HuH-7.5 (cell line): ENCODE results near the gene LCP2.

Experiments used
- DNase-seq: peaks from one replicate; pipeline ENCODE4 v3.0.0; 2011; ENCODE audit warnings: low spot score

Gene LCP2

DNA sequence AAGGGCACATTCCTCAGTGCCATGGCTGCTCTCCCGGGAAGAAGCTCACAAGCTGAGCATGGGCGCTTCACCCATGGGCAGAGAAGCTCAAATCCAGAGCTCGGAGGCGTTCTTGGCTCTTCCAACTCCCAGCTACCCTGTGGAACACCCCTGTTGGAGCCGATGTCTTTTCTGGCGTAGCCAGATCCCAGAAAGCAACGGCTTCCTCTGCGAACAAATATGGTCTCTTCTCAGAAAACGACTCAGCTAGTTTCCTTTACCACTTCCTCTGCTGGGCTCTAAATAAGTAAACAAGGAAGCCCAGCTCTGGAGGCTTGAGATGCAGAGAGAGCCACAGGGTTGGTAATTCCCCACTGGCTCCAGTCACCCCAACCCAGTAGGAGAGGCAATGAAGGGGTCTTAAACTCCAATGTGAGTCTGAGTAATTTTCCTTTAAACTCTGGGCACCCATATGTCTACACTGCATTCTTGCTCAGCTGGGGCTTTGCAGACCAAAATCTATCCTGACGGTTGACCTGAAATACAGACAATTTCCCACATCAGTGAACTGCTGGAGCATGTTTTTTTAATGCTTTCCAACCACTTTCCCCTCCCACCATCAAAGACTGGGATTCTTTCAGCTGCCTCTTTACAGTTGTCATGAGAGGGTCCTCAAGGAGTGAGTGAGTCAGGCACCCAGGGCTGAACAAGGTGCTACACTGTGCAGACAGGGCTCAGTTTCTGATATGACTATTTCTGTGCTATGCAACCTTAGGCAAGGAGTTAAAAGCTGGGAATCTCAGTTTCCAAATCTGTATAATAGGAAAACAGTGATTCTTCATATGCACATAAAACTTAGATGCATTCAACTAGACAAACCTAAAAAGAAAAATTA lies at the start of gene LCP2:
LCP2 (minus strand) TSS at position 189 of the 874 bp plus-strand sequence; CDS start at position 23, 166 bp downstream.
- DNase-seq, result no peak

DNA sequence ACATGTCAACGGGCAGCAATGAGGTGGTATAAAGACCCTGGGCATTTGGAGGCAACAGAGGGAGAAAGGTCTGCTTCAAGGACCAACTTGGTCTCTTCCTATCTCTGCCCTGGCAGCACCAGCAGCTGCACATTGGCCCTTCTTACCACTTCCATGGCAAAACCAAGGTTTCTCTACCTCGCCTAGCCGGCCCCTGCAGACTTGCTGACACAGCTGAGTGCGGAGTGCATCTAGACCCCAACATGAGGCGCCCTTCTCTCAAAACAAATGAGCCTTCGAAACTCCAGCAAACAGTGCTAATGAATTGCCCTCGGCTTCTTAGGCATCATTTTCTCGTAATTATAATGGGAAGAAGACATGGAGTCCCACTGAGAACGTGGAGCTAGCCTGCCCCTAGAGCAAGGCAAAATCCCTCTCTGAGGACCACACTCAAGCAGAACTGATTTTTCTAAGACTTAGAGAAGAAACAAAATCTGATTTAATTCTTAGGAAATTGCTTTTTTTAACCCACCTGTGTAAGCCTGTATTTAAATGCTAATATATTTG lies 49.5 kb upstream of the LCP2 start:
- no peak for DNase-seq

- DNase-seq, result no peak
These were observed 48.4 kb upstream of the LCP2 start for GRCh38 chr5:170345971-170346370.

GRCh38 chr5:170343177-170343576 lies 45.6 kb upstream of the LCP2 start:
- DNase-seq, result no peak

DNA sequence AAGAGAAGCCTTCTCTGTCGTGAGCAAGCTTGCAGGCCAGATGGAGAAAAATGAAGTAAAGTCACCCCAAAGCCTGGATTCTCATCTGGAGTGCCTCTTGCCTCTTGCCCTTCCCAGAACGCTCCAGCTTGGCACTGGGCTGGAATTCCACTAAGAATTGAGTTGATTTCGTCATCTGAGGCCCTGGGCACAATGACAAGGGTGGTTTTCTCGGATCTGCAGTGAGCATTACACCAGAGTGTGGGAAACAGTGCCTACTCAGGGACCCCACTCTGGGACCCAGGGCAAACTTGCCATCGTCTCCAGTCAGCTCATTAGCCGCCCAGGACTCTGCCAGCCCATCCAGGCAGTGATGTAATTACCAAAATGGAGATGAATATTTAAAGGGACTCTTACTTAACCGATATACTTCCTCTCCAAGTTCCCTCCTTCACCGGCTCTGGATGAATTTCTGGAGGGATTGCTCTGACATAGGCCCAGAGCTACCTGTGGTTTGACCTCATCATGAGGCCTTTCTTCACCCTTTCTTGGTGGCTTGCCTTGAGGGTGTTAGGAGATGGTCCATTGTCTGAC lies 44.7 kb upstream of the LCP2 start:
- no peak for DNase-seq

GRCh38 chr5:170341545-170341944 lies 44.0 kb upstream of the LCP2 start:
- DNase-seq, result no peak

GRCh38 chr5:170339780-170340167 lies 42.2 kb upstream of the LCP2 start:
- DNase-seq, result no peak

DNA sequence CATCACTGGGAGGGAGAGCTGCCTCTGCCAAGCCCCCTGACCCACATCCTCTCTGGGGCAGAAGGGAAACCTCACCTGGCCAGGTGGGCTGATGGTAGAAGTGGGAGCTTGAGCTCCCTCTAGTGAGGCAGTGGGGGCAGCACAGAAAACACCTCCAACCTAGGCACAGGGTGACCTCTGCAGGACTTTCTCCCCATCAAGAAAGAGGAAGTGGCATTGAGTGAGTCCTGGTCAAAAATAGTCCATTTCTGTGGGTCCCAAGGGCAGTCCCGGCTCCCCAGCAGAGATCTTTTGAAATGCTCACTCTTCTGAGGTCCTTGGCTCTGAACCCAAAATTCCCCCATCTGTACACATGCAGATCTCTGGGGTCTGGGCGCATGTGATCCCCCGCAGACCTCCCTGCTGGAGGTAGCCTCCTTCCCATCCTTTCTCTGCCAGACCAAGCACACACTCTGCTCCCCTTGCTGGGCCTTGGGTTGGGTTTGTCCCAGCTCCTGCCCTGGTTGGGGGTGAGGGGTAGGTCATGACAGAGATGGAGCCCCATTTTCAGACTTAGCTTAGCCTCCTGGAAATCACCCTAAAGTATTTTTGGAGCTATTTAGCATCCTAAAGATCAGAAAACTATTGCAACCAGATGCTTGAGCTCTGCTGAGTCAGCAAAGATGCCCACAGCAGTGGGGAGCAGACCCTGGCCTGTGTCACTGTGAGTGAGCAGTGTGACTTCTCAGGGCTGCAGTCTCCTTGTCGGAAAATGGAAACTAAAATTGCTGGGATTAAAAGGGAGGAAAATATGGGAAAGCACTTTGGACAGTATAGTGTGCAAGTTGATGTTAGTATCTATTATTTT lies 41.6 kb upstream of the LCP2 start:
- DNase-seq, result no peak

DNA sequence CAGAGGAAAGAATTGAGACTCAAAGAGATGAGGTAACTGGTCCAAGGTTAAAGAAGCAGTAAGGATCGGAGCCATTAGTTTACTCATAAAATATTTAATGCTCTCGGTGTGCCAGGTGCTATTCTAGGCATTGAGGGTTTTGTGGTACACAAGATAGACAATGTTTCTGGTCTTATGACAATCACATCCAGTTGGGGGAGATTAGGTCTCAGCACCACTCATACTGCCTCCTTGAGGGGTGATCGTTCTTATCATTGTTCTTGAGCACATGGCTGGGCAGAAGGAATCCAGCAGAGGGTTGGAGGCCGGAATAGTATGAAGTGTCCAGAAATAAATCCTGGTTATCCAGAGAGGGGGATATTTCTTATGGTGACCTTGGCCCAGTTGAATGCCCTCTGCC lies 40.7 kb upstream of the LCP2 start:
- no peak for DNase-seq

GRCh38 chr5:170337045-170337733 lies 39.6 kb upstream of the LCP2 start:
- no peak for DNase-seq

DNA sequence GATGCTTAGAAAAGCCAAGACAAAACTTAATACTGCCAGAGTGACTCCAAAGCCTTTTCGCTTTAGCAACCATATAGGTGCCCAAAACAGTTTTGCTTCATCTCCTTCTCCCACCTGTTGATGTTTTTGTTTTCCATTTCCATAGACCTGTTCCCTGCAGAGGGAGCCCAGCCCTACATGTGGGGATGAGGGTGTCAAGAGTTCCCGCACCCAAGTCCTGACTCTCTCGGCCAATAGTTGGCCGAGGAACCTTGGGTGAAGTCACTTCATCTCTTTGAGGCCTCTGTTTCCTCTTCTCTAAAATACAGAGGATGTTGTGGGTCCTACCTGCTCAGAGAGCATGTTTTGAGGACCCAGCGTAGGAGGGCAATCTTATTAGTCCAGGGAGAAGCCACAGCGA lies 38.5 kb upstream of the LCP2 start:
- DNase-seq, result no peak

DNA sequence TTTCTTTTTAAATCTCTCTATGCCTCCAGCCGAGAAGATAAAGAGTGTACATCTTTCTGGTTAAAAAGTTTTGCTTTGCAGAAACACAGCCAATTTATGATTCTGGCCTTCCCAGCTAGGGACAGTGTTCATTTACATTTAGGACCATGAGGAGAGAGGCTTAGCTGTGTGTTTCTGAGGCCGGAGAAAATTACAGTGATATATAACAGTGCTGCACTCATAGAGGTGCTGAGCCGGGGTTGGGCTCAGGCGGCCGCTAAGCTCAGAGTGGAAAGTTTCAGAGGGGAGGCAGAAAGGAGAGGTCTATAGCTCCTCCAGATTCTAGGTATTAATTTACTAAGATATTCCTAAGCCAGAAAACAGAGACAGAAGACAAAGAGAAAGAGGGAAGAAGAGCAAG lies 37.0 kb upstream of the LCP2 start:
- no peak for DNase-seq

DNA sequence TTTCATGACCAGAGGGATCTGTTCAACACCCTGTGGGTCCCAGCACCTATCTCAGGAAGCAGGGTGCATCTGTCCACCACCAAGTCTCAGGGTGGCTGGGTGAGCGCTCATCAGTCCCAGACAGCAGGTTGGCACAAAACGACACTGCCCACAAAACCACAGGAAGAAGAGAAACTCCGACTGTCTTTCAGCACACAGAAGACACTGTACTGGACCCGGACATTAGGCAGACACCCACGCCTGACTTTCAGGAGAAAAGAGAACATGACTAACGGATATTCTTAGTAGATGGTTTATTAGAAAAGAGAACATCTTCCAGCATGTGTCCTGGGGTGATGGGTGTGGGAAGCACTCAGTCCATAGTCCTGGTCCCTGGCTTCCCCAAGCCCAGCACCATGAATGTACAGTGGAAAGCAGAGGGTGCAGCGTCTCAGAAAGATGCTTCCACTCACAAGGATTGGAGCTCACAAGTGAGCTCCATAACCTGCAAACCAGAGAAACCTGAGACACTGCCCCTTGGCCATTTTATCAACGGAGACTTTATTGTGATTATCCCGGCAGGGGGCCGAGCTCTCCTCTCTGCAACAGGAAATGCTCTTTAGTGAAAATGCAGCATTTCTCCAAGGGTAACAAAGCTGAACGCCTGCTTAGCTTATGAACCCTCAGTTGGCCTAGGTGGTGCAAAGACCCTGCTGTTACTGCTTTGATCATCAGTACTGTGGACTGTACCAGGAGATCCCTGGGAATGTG lies 35.8 kb upstream of the LCP2 start:
- DNase-seq, result no peak

GRCh38 chr5:170332058-170332457 lies 34.5 kb upstream of the LCP2 start:
- DNase-seq, result no peak

DNA sequence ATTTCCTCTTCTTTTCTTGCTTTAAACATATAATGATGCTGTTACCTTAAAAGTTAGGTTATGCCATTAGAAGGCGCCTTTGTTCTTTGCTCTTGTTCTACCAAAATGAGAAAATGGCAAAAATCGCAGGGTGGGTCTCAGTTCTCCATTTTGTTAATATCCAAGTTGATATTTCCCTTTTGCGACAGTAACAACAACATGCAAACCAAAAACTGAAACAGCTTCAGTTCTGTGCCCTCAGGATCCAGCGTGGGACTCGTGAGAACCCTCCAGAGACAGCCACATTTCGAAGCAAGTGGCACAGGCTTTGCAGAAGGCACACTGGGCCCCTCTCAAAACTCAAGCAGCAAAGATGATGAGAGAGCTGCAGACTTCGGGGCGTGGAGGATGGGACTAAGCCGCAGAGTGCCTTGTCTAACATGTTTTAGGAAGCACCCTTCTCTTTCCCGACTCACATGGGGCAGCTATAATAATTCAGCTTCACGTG lies 33.0 kb upstream of the LCP2 start:
- DNase-seq, result no peak

DNA sequence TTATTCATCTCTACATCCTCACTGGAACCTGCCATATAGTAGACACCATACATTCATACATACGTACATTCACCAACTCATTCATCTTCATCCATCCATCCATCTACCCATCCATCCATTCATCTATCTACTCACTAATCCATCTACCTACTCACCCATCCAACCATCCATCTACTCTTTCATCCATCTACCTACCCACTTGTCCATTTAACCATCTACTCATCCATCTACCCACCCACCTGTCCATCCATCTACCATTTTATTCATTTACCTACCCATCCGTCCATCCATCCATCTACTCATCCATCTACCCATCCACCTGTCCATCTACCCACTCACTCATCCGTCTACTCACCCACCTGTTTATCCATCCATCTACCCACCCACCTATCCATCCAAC lies 31.9 kb upstream of the LCP2 start:
- DNase-seq, result no peak

GRCh38 chr5:170327829-170328228 lies 30.3 kb upstream of the LCP2 start:
- DNase-seq, result no peak

DNA sequence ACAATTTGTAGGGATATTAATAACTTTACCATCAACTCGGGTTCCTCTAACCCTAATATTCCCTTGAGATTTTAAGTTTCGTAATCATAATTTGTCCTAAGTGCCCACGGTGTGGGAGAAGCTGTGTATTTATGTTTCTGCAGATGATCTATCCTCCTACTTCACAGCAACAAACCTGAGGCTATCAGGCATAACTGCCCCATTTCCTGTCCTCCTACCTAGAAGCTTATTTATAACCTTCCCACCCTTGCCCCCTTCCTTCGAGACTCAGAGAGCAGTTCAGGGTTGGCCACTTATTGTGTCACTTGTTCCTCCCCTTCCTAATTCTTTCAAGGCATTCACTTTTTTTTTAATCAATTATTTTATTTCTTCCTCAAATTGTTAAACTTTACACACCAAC lies 29.6 kb upstream of the LCP2 start:
- DNase-seq, result no peak

DNA sequence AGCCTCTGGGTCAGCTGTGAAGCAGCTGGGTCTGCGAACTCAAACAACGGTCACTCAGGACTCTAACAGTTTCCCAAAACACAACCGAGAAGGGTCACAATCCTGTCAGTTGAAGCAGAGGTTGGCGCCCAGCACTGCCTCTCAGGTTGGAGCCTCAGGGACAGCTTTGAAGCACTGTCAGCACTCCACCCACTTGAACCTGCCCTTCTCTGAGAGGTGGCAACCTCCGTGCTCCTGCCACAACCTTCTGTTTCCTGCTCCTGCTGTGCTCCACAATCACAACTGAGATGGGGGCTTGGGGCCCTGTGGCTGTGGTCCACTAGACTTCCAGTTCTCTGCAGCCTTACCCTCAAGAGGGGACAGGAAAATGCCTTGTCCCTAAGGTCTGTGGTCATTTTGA lies 21.7 kb upstream of the LCP2 start:
- no peak for DNase-seq

DNA sequence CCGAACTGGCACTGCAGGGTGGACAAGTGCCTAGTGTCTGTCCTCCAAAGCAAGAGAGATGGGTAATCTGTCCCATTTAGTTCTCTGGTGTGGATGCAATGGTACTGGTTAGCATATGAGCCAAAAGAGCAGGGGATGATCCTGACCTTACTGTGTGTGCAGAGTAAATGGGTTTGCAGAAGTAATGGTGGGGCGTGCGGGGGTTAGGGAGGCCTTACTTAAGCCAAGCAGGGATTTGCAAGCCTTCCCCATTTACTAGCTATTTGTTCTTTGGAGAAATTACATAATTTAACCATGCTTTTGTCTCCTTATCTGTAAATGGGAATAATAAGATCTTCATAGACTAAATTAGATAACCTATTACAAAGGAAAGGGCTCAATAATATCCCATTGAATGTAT lies 19.9 kb upstream of the LCP2 start:
- DNase-seq, result no peak

DNA sequence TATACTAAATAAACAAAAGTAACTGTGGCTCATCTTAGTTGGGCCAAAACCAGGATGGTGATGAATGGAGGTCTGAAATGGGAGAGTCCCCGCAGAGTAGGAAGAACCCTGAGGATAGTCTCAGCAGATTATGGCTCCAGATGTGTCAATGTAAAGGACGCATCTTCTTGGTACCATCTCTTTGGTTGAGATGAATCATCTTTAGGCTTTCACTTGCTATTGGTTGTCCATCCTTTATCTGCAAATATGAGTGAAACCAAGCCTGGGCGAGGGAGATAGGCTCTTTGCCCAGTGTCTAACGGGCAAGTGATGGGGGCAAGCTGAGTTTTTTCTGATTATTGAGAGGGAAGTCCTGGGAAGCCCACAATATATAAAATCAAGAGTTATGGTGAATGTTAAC lies 19.4 kb upstream of the LCP2 start:
- DNase-seq, result no peak
